Panc1 (cell line): Measurements from ENCODE around the gene C6orf62. TPM values are rescaled to one million over a fixed set of nuclear protein-coding genes. Genes with fewer than 3 reads are reported as not detected.

Experiments
- ATAC-seq: fragments of 200-7000 bp; cut with Tn5 transposase; 2 replicates; pipeline ENCODE4 v1.9.1; 2020; ENCODE audit warnings: mild to moderate bottlenecking, moderate library complexity
- BruUV-seq: library from RNA; stranded (reverse); fragments of 400-500 nt; replicated peaks from 2 replicates; lab custom pipeline; 2021; lab: Mats Ljungman, UMichigan
- CTCF ChIA-PET: fragments of 300-600 bp; sonication (Branson Sonifier 250); formaldehyde crosslinking; loops from one replicate; lab custom pipeline; 2022; ENCODE audit warnings: antibody characterized with exemption; lab: Charles Lee
- POLR2A ChIA-PET: fragments of 300-600 bp; sonication (Branson Sonifier 250); formaldehyde crosslinking; loops from one replicate; lab custom pipeline; 2022; ENCODE audit warnings: antibody characterized with exemption; lab: Charles Lee
- DNase-seq: peaks from one replicate; pipeline ENCODE4 v3.0.0-alpha.2; 2010; ENCODE audit warnings: low read depth, low spot score
- H3K27ac ChIP-seq: 2 replicates; pipeline ENCODE4 v1.5.1; 2011; ENCODE audit warnings: mild to moderate bottlenecking, low read length, inconsistent platforms
- H3K27me3 ChIP-seq: fragments of 200-500 bp; sonication (Bioruptor generic); 2 replicates; pipeline ENCODE4 v1.6.0; 2014; ENCODE audit warnings: low read length, inconsistent platforms; ENCODE audit not compliant: control insufficient read depth, insufficient read depth
- H3K36me3 ChIP-seq: fragments of 200-500 bp; sonication (Bioruptor generic); 2 replicates; pipeline ENCODE4 v1.5.1; 2014; ENCODE audit warnings: inconsistent platforms, mild to moderate bottlenecking, low read length, moderate library complexity; ENCODE audit not compliant: control insufficient read depth, insufficient read depth
- H3K4me1 ChIP-seq: 2 replicates; pipeline ENCODE4 v1.5.1; 2011; ENCODE audit warnings: inconsistent platforms, mild to moderate bottlenecking, low read length, moderate library complexity; ENCODE audit not compliant: control insufficient read depth, insufficient read depth
- H3K4me3 ChIP-seq, 2 experiments: 2 replicates each; pipeline ENCODE4 v1.5.1; 2011 to 2012; ENCODE audit warnings: low read depth in 2 of 2, low read length in 2 of 2, mild to moderate bottlenecking in 2 of 2, inconsistent platforms in 1 of 2, moderate library complexity in 1 of 2
- H3K9me3 ChIP-seq: fragments of 200-500 bp; sonication (Bioruptor generic); 2 replicates; pipeline ENCODE4 v1.5.1; 2014; ENCODE audit warnings: low read depth, mild to moderate bottlenecking, inconsistent platforms, low read length, moderate library complexity; ENCODE audit not compliant: control insufficient read depth, insufficient read depth
- POLR2AphosphoS5 ChIP-seq: IDR thresholded peaks from 2 replicates; pipeline ENCODE4 v1.6.1; 2012; ENCODE audit warnings: mild to moderate bottlenecking, low read depth, low read length, moderate library complexity
- REST ChIP-seq, 2 experiments: IDR thresholded peaks; 2 replicates each; pipeline ENCODE4 v1.6.1; 2011 to 2012; ENCODE audit warnings: low read depth in 2 of 2, control low read depth in 1 of 2, low read length in 1 of 2, mild to moderate bottlenecking in 1 of 2, moderate library complexity in 1 of 2; ENCODE audit not compliant: insufficient read depth in 1 of 2
- SIN3A ChIP-seq: IDR thresholded peaks from 2 replicates; pipeline ENCODE4 v1.6.1; 2012; ENCODE audit warnings: low read depth, mild to moderate bottlenecking, low read length, moderate library complexity, borderline replicate concordance; ENCODE audit not compliant: insufficient read depth
- TCF7L2 ChIP-seq: IDR thresholded peaks from 2 replicates; pipeline ENCODE4 v1.6.1; 2011; ENCODE audit warnings: mild to moderate bottlenecking, low read depth, low read length, inconsistent platforms
- in situ Hi-C: cut with HindIII; loops from 2 replicates; pipeline ENCODE4 v1.10.0; 2016; ENCODE audit warnings: low sequenced_read_pairs, low pct_unique_long_range_greater_than_20kb
- intact Hi-C: fragments of 100-400 bp; cut with micrococcal nuclease; formaldehyde crosslinking; loops from one replicate; pipeline ENCODE4 v1.10.0; 2022; ENCODE audit not compliant: unreplicated experiment
- total RNA-seq: library from RNA; stranded (reverse); gene quantifications from one replicate; pipeline ENCODE4 v1.2.1, GENCODE V29; 2021; ENCODE audit not compliant: unreplicated experiment
- TF ChIP-seq, protein P1 (sequence below): fragments of 450-650 bp; IDR thresholded peaks from 2 replicates; pipeline ENCODE4 v1.5.1; 2017; ENCODE audit warnings: mild to moderate bottlenecking

The C6orf62 gene
- total RNA-seq, 1 experiment from 2014 or later = 153 TPM

- no peaks in the 10 kb centered on the region for H3K27me3 ChIP-seq
- TF ChIP-seq REST (IDR thresholded peaks at IDR 0.05; ENCODE audit: insufficient read depth in 1 of 2, low read depth in 2 of 2, low read length in 1 of 2) (no peak), TCF7L2 (no peak), SIN3A (no peak), POLR2AphosphoS5 (no peak)
- TF ChIP-seq, protein P1, sequence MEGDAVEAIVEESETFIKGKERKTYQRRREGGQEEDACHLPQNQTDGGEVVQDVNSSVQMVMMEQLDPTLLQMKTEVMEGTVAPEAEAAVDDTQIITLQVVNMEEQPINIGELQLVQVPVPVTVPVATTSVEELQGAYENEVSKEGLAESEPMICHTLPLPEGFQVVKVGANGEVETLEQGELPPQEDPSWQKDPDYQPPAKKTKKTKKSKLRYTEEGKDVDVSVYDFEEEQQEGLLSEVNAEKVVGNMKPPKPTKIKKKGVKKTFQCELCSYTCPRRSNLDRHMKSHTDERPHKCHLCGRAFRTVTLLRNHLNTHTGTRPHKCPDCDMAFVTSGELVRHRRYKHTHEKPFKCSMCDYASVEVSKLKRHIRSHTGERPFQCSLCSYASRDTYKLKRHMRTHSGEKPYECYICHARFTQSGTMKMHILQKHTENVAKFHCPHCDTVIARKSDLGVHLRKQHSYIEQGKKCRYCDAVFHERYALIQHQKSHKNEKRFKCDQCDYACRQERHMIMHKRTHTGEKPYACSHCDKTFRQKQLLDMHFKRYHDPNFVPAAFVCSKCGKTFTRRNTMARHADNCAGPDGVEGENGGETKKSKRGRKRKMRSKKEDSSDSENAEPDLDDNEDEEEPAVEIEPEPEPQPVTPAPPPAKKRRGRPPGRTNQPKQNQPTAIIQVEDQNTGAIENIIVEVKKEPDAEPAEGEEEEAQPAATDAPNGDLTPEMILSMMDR = no peak
- in situ Hi-C loops = no loop called here
- no peaks in the 10 kb centered on the region for H3K9me3 ChIP-seq
- ATAC-seq (no peak), DNase-seq (no peak)
- H3K4me1 ChIP-seq = no peaks in the 10 kb centered on the region
- no TSS peak for BruUV-seq
- CTCF ChIA-PET = no interaction called here
- intact Hi-C loops = no loop called here
- no peak overlapping the region for H3K27ac ChIP-seq
- no peaks in the 10 kb centered on the region for H3K36me3 ChIP-seq
- POLR2A ChIA-PET = no interaction called here
- H3K4me3 ChIP-seq = no peak overlapping the region
Observed at GRCh38 chr6:24742216-24742738, 23.3 kb upstream of the C6orf62 start.

GRCh38 chr6:24740861-24741260, 21.9 kb upstream of the C6orf62 start:
- intact Hi-C loops = no loop called here
- in situ Hi-C loops = no loop called here

More at GRCh38 chr6:24740861-24741260, 21.9 kb upstream of the C6orf62 start:
- no peaks in the 10 kb centered on the region for H3K4me1 ChIP-seq
- H3K4me3 ChIP-seq = no peak overlapping the region
- no peak overlapping the region for H3K27ac ChIP-seq
- H3K27me3 ChIP-seq = no peaks in the 10 kb centered on the region
- ChIA-PET POLR2A (no interaction called here), CTCF (no interaction called here)
- no TSS peak for BruUV-seq
- TF ChIP-seq REST (IDR thresholded peaks at IDR 0.05; ENCODE audit: insufficient read depth in 1 of 2, low read depth in 2 of 2, low read length in 1 of 2) (no peak), POLR2AphosphoS5 (no peak), TCF7L2 (no peak)
- TF ChIP-seq, protein P1 = no peak
- no peaks in the 10 kb centered on the region for H3K9me3 ChIP-seq
- ATAC-seq = no peak
- no peaks in the 10 kb centered on the region for H3K36me3 ChIP-seq
- no peak for DNase-seq
